Body of pancreas (tissue), 4 donors: ENCODE measurements around the gene DIRAS2. TPM values are rescaled to one million over a fixed set of nuclear protein-coding genes. Genes with fewer than 3 reads are reported as not detected.
"Not testable (repeated sequence)": the region's sequence is repeated elsewhere in the genome, so short reads cannot be mapped to it uniquely, and the experiment has no call there.

ENCODE experiments used
- ATAC-seq: fragments of 150-250 bp; one replicate; pipeline ENCODE4 v1.9.1; 2016
- DNase-seq, 4 donors: peaks; one replicate each; pipeline ENCODE4 v3.0.0-alpha.2; 2019
- H3K27ac ChIP-seq, 4 donors: fragments of 200-600 bp; sonication (generic); 1 replicate in 3 of 4; 2 replicates in 1 of 4; pipeline versions ENCODE4 v1.5.1 to v1.6.1; 2016 to 2019; ENCODE audit warnings: mild to moderate bottlenecking in 1 of 4, mixed read lengths in 1 of 4, moderate library complexity in 1 of 4
- H3K27me3 ChIP-seq, 2 donors: fragments of 200-600 bp; sonication (generic); one replicate each; pipeline ENCODE4 v1.6.0; 2016; ENCODE audit warnings: mild to moderate bottlenecking in 1 of 2
- H3K36me3 ChIP-seq, 2 donors: fragments of 200-600 bp; sonication (generic); replicated peaks in 1 of 2; 2 replicates each; pipeline ENCODE4 v1.5.1; 2016; ENCODE audit warnings: low read depth in 2 of 2; ENCODE audit not compliant: insufficient read depth in 1 of 2
- H3K4me1 ChIP-seq: fragments of 200-600 bp; sonication (generic); one replicate; pipeline ENCODE4 v1.6.0; 2016
- H3K4me3 ChIP-seq, 2 donors: fragments of 200-600 bp; sonication (generic); 1 replicate in 1 of 2; 2 replicates in 1 of 2; pipeline ENCODE4 v1.5.1; 2016 to 2019
- H3K9me3 ChIP-seq, 3 donors: fragments of 200-600 bp; sonication (generic); 1 replicate in 2 of 3; 2 replicates in 1 of 3; pipeline ENCODE4 v1.5.1; 2016
- POLR2A ChIP-seq, 3 donors: fragments of 450-650 bp; IDR thresholded peaks; one replicate each; pipeline ENCODE4 v1.6.1; 2016; ENCODE audit warnings: antibody characterized with exemption in 3 of 3, mild to moderate bottlenecking in 2 of 3
- WGBS, 2 donors: methylation state at CpG; one replicate each; pipeline ENCODE4 v1.1.5; 2017; 5-methylcytosine and 5-hydroxymethylcytosine counted together
- intact Hi-C: fragments of 100-400 bp; cut with DNase I; formaldehyde crosslinking; loops from one replicate; pipeline ENCODE4 v1.15.1; 2023
- total RNA-seq, 2 donors: library from RNA; depleted of rRNA; stranded (reverse); fragments of >200 nt; gene quantifications; one replicate each; pipeline ENCODE4 v1.1.0, GENCODE V29; 2016
- TF ChIP-seq, protein P1 (sequence below), 7 experiments: fragments of 450-650 bp in 4 of 7; fragments of 200-600 bp in 3 of 7; sonication (generic) in 3 of 7; IDR thresholded peaks; one replicate each; pipeline ENCODE4 v1.5.1; 2016 to 2019; ENCODE audit warnings: antibody characterized with exemption in 7 of 7

The DIRAS2 gene
- total RNA-seq, 2 donors from 2014 or later, result 0.52 to 2.0 TPM

DNA sequence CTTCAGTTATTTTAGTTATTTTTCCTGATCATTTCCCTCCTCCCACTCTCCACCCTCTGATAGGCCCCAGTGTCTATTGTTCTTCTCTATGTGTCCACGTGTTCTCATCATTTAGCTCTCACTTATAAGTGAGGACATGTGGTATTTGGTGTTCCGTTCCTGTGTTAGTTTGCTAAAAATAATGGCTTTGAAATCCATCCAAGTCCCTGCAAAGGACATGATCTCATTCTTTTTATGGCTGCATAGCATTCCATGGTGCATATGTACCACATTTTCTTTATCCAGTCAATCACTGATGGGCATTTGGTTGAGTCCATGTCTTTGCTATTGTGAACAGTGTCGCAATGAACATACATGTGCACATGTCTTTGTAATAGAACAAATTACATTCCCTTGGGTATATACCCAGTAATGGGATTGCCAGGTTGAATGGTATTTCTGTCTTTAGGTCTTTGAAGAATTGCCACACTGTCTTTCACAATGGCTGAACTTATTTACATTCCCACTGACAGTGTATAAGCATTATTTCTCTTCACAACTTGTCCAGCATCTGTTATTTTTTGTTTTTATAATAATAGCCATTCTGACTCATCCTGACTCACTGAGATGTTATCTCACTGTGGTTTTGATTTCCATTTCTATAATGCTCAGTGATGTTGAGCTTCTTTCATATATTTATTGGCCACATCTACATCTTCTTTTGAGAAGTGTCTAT, 17.2 kb upstream of the DIRAS2 start:
- Histone ChIP-seq H3K4me1 (no peaks in the 10 kb centered on the region), H3K27me3 (no peaks in the 10 kb centered on the region), H3K27ac (no peak overlapping the region), H3K4me3 (no peak overlapping the region), H3K36me3 (no peaks in the 10 kb centered on the region), H3K9me3 (no peaks in the 10 kb centered on the region)
- intact Hi-C loops, result no loop called here
- WGBS, 2 donors, result 49 to 54% methylated on average over 3 of the region's 3 CpGs
- DNase-seq, result no peak
- ATAC-seq, result no peak
- TF ChIP-seq POLR2A (IDR thresholded peaks at IDR 0.05), result no peak

DNA sequence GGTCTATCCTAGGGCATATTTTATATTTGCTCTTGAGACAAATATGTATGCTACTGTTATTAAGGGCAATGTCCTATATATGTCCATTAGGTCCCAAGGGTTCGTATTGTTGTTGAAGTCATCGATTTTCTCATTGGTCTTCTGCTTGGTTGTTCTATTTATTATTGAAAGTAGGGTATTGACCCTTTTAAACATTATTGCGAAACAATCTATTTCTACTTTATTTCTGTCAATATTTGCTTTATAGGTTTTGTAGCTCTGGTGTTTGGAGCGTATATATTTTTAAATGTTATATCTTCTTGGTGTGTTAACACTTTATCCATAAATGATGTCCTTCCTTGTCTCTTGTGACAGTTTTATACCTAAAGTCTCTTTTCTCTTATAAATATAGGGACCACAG, 16.2 kb upstream of the DIRAS2 start:
- H3K4me3 ChIP-seq, result no peak overlapping the region
- no peaks in the 10 kb centered on the region for H3K4me1 ChIP-seq
- no peak overlapping the region for H3K27ac ChIP-seq
- no peaks in the 10 kb centered on the region for H3K36me3 ChIP-seq
- DNase-seq (no peak), ATAC-seq (no peak)
- H3K27me3 ChIP-seq, result no peaks in the 10 kb centered on the region
- 73 to 74% methylated on average over 4 of the region's 4 CpGs for WGBS, 2 donors
- TF ChIP-seq, protein P1, sequence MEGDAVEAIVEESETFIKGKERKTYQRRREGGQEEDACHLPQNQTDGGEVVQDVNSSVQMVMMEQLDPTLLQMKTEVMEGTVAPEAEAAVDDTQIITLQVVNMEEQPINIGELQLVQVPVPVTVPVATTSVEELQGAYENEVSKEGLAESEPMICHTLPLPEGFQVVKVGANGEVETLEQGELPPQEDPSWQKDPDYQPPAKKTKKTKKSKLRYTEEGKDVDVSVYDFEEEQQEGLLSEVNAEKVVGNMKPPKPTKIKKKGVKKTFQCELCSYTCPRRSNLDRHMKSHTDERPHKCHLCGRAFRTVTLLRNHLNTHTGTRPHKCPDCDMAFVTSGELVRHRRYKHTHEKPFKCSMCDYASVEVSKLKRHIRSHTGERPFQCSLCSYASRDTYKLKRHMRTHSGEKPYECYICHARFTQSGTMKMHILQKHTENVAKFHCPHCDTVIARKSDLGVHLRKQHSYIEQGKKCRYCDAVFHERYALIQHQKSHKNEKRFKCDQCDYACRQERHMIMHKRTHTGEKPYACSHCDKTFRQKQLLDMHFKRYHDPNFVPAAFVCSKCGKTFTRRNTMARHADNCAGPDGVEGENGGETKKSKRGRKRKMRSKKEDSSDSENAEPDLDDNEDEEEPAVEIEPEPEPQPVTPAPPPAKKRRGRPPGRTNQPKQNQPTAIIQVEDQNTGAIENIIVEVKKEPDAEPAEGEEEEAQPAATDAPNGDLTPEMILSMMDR (IDR thresholded peaks at IDR 0.05), result no peak
- no peak for TF ChIP-seq POLR2A (IDR thresholded peaks at IDR 0.05)
- no peaks in the 10 kb centered on the region for H3K9me3 ChIP-seq
- intact Hi-C loops, result no loop called here

DNA sequence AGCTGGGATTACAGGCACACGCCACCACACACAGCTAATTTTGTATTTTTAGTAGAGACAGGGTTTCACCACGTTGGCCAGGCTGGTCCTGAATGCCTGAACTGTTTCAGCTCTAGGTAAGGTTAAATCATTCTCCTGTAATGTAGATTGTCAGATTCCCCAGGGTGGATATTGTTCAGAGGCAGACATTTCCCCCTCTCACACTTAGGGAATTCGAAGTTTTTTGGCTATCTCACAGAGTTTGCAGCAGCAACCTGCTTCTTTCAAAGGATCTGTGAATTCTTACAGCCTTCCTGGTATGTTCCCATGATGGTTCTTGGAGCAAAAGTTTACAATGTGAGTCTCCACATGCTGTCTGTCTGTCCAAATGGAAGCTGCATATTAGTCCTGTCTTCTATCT, 15.6 kb upstream of the DIRAS2 start:
- intact Hi-C loops, result no loop called here
- no peaks in the 10 kb centered on the region for H3K27me3 ChIP-seq

DNA sequence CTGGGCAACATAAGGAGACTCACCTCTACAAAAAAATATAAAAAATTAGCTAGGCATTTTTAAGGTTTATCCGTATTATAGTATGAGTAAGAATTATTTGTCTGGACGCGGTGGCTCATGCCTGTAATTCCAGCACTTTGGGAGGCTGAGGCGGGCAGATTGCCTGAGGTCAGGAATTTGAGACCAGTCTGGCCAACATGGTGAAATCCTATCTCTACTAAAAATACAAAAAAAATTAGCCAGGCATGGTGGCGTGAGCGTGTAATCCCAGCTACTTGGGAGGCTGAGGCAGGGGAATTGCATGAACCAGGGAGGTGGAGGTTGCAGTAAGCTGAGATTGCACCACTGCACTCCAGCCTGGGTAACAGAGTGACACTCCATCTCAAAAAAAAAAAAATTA, 14.3 kb upstream of the DIRAS2 start:
- intact Hi-C loops, H3K27me3 ChIP-seq, ATAC-seq, H3K4me3 ChIP-seq, H3K27ac ChIP-seq, H3K4me1 ChIP-seq, H3K36me3 ChIP-seq, DNase-seq, H3K9me3 ChIP-seq: not testable (repeated sequence)
- WGBS, 2 donors, result 83 to 88% methylated on average over 6 of the region's 6 CpGs

More for the DNA sequence above, 15.6 kb upstream of the DIRAS2 start:
- no peak overlapping the region for H3K27ac ChIP-seq
- H3K36me3 ChIP-seq, result no peaks in the 10 kb centered on the region
- H3K4me3 ChIP-seq, result no peak overlapping the region
- TF ChIP-seq POLR2A (IDR thresholded peaks at IDR 0.05), result no peak
- TF ChIP-seq, protein P1 (IDR thresholded peaks at IDR 0.05), result no peak
- ATAC-seq (no peak), DNase-seq (no peak)
- no peaks in the 10 kb centered on the region for H3K9me3 ChIP-seq
- WGBS, 2 donors, result 43 to 60% methylated on average over 3 of the region's 3 CpGs
- no peaks in the 10 kb centered on the region for H3K4me1 ChIP-seq

DNA sequence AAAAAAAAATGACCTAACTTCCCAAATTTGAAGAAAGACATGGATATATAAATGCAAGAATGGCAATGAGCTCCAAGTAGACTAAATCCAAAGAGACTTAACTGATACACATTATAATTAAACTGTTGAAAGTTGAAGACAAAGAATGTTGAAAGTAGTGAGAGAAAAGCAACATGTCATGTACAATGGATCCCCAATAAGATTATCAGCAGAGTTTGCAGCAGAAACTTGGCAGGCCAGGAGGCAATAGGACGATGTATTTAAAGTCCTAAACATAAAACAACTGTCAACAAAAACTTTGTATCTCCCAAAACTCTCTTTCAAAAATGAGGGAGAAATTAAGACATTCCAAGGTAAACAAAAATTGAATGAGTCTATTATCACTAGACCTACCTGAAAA, 8.6 kb upstream of the DIRAS2 start:
- Histone ChIP-seq H3K27ac (no peak overlapping the region), H3K36me3 (no peaks in the 10 kb centered on the region), H3K27me3 (no peaks in the 10 kb centered on the region), H3K4me3 (no peak overlapping the region), H3K4me1 (no peaks in the 10 kb centered on the region), H3K9me3 (peaks cover 0 to 14% (median 0%) of the 10 kb centered on the region in 3 donors)
- WGBS, 2 donors, result 59 to 81% methylated on average over 1 of the region's 1 CpG
- DNase-seq (no peak), ATAC-seq (no peak)
- TF ChIP-seq, protein P1 (IDR thresholded peaks at IDR 0.05), result no peak
- TF ChIP-seq POLR2A (IDR thresholded peaks at IDR 0.05), result no peak
- intact Hi-C loops, result no loop called here

DNA sequence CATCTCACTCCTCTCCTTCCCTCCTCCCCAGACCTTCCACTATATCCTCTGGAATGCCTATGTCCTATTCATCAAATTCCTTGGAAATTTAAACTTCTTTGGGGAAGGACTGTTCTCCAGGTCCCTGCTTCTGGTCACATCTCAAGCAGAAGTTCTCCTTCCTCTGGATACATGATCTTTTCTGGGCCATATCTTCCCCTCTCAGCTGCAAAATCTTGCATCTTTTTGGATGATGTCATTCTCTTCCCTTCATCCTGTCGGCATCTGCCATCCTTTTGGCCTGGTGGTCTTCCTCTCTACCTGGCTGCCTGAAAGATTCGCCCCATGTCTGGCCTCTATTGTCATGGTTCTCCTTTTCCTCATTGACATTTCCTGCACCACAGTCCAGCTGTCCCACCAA, 5.2 kb upstream of the DIRAS2 start:
- H3K36me3 ChIP-seq, result no peaks in the 10 kb centered on the region
- H3K27ac ChIP-seq, result no peak overlapping the region
- H3K4me1 ChIP-seq, result peaks cover 2% of the 10 kb centered on the region
- peaks cover 0 to 14% (median 0%) of the 10 kb centered on the region in 3 donors for H3K9me3 ChIP-seq
- no peak for DNase-seq
- no peak for TF ChIP-seq POLR2A (IDR thresholded peaks at IDR 0.05)
- TF ChIP-seq, protein P1 (IDR thresholded peaks at IDR 0.05), result no peak
- intact Hi-C loops, result no loop called here
- H3K4me3 ChIP-seq, result no peak overlapping the region
- no peaks in the 10 kb centered on the region for H3K27me3 ChIP-seq
- ATAC-seq, result no peak
- 71 to 80% methylated on average over 2 of the region's 2 CpGs for WGBS, 2 donors
